Right lobe of liver (tissue), 6 donors: ENCODE results near the gene FBXL13. TPM values are rescaled to one million over a fixed set of nuclear protein-coding genes. Genes with fewer than 3 reads are reported as not detected.
"Not testable (repeated sequence)": the region's sequence is repeated elsewhere in the genome, so short reads cannot be mapped to it uniquely, and the experiment has no call there.

Experiments
- ATAC-seq, 4 donors: fragments of 200-7000 bp; cut with Tn5 transposase; one replicate each; pipeline ENCODE4 v1.9.1; 2020; ENCODE audit warnings: mild to moderate bottlenecking in 4 of 4, moderate library complexity in 4 of 4
- DNase-seq, 3 donors: peaks; one replicate each; pipeline ENCODE4 v3.0.0-alpha.2; 2020
- H3K27ac ChIP-seq, 3 donors: fragments of 200-600 bp; one replicate each; pipeline ENCODE4 v1.8.0; 2022
- H3K27me3 ChIP-seq, 2 donors: fragments of 200-600 bp; one replicate each; pipeline ENCODE4 v1.8.0; 2022
- H3K36me3 ChIP-seq, 4 donors: fragments of 200-600 bp; sonication (generic) in 1 of 4; one replicate each; pipeline versions ENCODE4 v1.5.1 to v1.8.0; 2017 to 2022; ENCODE audit warnings: control low read depth in 1 of 4
- H3K4me1 ChIP-seq, 4 donors: fragments of 200-600 bp; sonication (generic) in 1 of 4; one replicate each; pipeline versions ENCODE4 v1.5.1 to v1.8.0; 2017 to 2022; ENCODE audit warnings: control low read depth in 1 of 4
- H3K4me3 ChIP-seq, 3 donors: fragments of 200-600 bp; one replicate each; pipeline ENCODE4 v1.8.0; 2022
- H3K9me3 ChIP-seq, 4 donors: fragments of 200-600 bp; sonication (generic) in 1 of 4; one replicate each; pipeline versions ENCODE4 v1.5.1 to v1.8.0; 2017 to 2022; ENCODE audit warnings: control low read depth in 1 of 4
- CTCF ChIP-seq, 4 donors: fragments of 200-600 bp in 3 of 4; fragments of 450-650 bp in 1 of 4; IDR thresholded peaks; one replicate each; pipeline versions ENCODE4 v1.5.1 to v1.8.0; 2016 to 2022; ENCODE audit warnings: antibody characterized with exemption in 4 of 4, mild to moderate bottlenecking in 2 of 4
- POLR2A ChIP-seq: fragments of 450-650 bp; IDR thresholded peaks from one replicate; pipeline ENCODE4 v1.6.1; 2017; ENCODE audit warnings: antibody characterized with exemption, mild to moderate bottlenecking
- WGBS: methylation state at CpG from one replicate; pipeline ENCODE4 v1.1.6; 2018; ENCODE audit warnings: low coverage, low lambda C conversion rate; ENCODE audit not compliant: insufficient coverage; ENCODE audit errors: missing lambda C conversion rate; 5-methylcytosine and 5-hydroxymethylcytosine counted together
- intact Hi-C, 2 donors: fragments of 100-400 bp; cut with DNase I; formaldehyde crosslinking; loops; one replicate each; pipeline versions ENCODE4 v1.11.2 to v1.14.1; 2022
- total RNA-seq, 6 experiments: library from RNA; depleted of rRNA in 2 of 6; stranded (reverse); fragments of >200 nt in 2 of 6; fragmentation: NEBNext Ultra II Directional in 3 of 6; extraction: Animal tissue kit (Norgen Biotek cat#: 25700) in 3 of 6; gene quantifications; one replicate each; pipeline versions ENCODE4 v1.1.0 to v1.2.4, GENCODE V29; 2016 to 2023
- donor health status: DM: no; HTN: yes; CAD: no.
- donor health status: DM: no; HTN: no; CAD: no.
- donor health status: DM: no; HTN: no; CAD: no.
- donor health status: DM: no; HTN: yes; CAD: no.
- donor health status: DM: no; HTN: yes; CAD: no.

FBXL13 gene
- total RNA-seq, 6 experiments from 2014 or later = 0.12 to 0.31 (median 0.20) TPM; not detected in 2

- 72% methylated on average over 7 of the region's 7 CpGs for WGBS
- no peaks in the 10 kb centered on the region for H3K4me1 ChIP-seq
- H3K27me3 ChIP-seq = no peaks in the 10 kb centered on the region
- DNase-seq (no peak), ATAC-seq (no peak)
- TF ChIP-seq CTCF (IDR thresholded peaks at IDR 0.05) (no peak), POLR2A (no peak)
- no peak overlapping the region for H3K4me3 ChIP-seq
- H3K9me3 ChIP-seq = peaks cover 0 to 5% (median 0%) of the 10 kb centered on the region in 4 donors
- no peaks in the 10 kb centered on the region for H3K36me3 ChIP-seq
- intact Hi-C loops = no loop called here
- H3K27ac ChIP-seq = no peak overlapping the region
Measured at GRCh38 chr7:102983602-102984001, 91.0 kb downstream of the FBXL13 start.

- Histone ChIP-seq H3K4me1 (no peaks in the 10 kb centered on the region), H3K27me3 (no peaks in the 10 kb centered on the region), H3K27ac (no peak overlapping the region), H3K9me3 (peaks cover 0 to 5% (median 0%) of the 10 kb centered on the region in 4 donors), H3K36me3 (no peaks in the 10 kb centered on the region), H3K4me3 (no peak overlapping the region)
- TF ChIP-seq CTCF (IDR thresholded peaks at IDR 0.05) (no peak), POLR2A (no peak)
- WGBS = 40% methylated on average over 1 of the region's 1 CpG
- no peak for ATAC-seq
- intact Hi-C loops = no loop called here
- DNase-seq = no peak
Measured at GRCh38 chr7:102982235-102982634, 92.4 kb downstream of the FBXL13 start.

GRCh38 chr7:102981451-102981850 is 93.1 kb downstream of the FBXL13 start:
- no peak overlapping the region for H3K27ac ChIP-seq
- no peak for ATAC-seq
- intact Hi-C loops = no loop called here
- H3K9me3 ChIP-seq = peaks cover 0 to 5% (median 0%) of the 10 kb centered on the region in 4 donors
- no peak for DNase-seq
- no peaks in the 10 kb centered on the region for H3K4me1 ChIP-seq
- H3K36me3 ChIP-seq = no peaks in the 10 kb centered on the region
- no peak overlapping the region for H3K4me3 ChIP-seq
- no peak for TF ChIP-seq POLR2A
- TF ChIP-seq CTCF (IDR thresholded peaks at IDR 0.05) = no peak
- 67% methylated on average over 2 of the region's 2 CpGs for WGBS
- no peaks in the 10 kb centered on the region for H3K27me3 ChIP-seq

GRCh38 chr7:102979670-102980069 is 94.9 kb downstream of the FBXL13 start:
- TF ChIP-seq POLR2A (no peak), CTCF (IDR thresholded peaks at IDR 0.05) (no peak)
- Histone ChIP-seq H3K9me3 (peaks cover 0 to 5% (median 0%) of the 10 kb centered on the region in 4 donors), H3K36me3 (no peaks in the 10 kb centered on the region), H3K4me3 (no peak overlapping the region), H3K4me1 (no peaks in the 10 kb centered on the region), H3K27ac (no peak overlapping the region), H3K27me3 (no peaks in the 10 kb centered on the region)
- ATAC-seq = no peak
- no peak for DNase-seq
- intact Hi-C loops = no loop called here

GRCh38 chr7:102978284-102978683 is 96.3 kb downstream of the FBXL13 start:
- Histone ChIP-seq H3K4me3 (no peak overlapping the region), H3K36me3 (no peaks in the 10 kb centered on the region), H3K27me3 (no peaks in the 10 kb centered on the region), H3K27ac (no peak overlapping the region), H3K4me1 (no peaks in the 10 kb centered on the region), H3K9me3 (peaks cover 0 to 5% (median 0%) of the 10 kb centered on the region in 4 donors)
- ATAC-seq (no peak), DNase-seq (no peak)
- intact Hi-C loops = no loop called here
- 86% methylated on average over 2 of the region's 6 CpGs for WGBS
- no peak for TF ChIP-seq POLR2A
- TF ChIP-seq CTCF (IDR thresholded peaks at IDR 0.05) = no peak

GRCh38 chr7:102977586-102977985 is 97.0 kb downstream of the FBXL13 start:
- 100% methylated on average over 3 of the region's 4 CpGs for WGBS
- intact Hi-C loops, DNase-seq, H3K4me1 ChIP-seq, ATAC-seq, H3K9me3 ChIP-seq, H3K27me3 ChIP-seq, H3K27ac ChIP-seq, H3K36me3 ChIP-seq, H3K4me3 ChIP-seq: not testable (repeated sequence)
